ENCODE measurements around the gene WDR27.
"Not testable (repeated sequence)": the region's sequence is repeated elsewhere in the genome, so short reads cannot be mapped to it uniquely, and the experiment has no call there.

Gene WDR27

GRCh38 chr6:169479783-169480495, 221.9 kb downstream of the WDR27 start:
- no peaks in the 10 kb centered on the region for H3K4me1 Mint-ChIP-seq (ENCODE audit: low read depth)
- H3K36me3 Mint-ChIP-seq (ENCODE audit: low read depth) = peaks cover 10% of the 10 kb centered on the region
- no peaks in the 10 kb centered on the region for H3K27me3 Mint-ChIP-seq
- no peak overlapping the region for H3K4me3 Mint-ChIP-seq
- no peak overlapping the region for H3K27ac Mint-ChIP-seq
- H3K9me3 Mint-ChIP-seq = peaks cover 23% of the 10 kb centered on the region

- H3K27ac Mint-ChIP-seq = no peak overlapping the region
- no peak overlapping the region for H3K4me3 Mint-ChIP-seq
- H3K9me3 Mint-ChIP-seq = peaks cover 16% of the 10 kb centered on the region
- no peaks in the 10 kb centered on the region for H3K4me1 Mint-ChIP-seq (ENCODE audit: low read depth)
- peaks cover 6% of the 10 kb centered on the region for H3K36me3 Mint-ChIP-seq (ENCODE audit: low read depth)
- H3K27me3 Mint-ChIP-seq = no peaks in the 10 kb centered on the region
These were observed 227.5 kb downstream of the WDR27 start for GRCh38 chr6:169474362-169474761.

- Mint-ChIP-seq H3K27me3 (no peaks in the 10 kb centered on the region), H3K4me1 (ENCODE audit: low read depth) (no peaks in the 10 kb centered on the region), H3K4me3 (no peak overlapping the region), H3K27ac (no peak overlapping the region), H3K36me3 (ENCODE audit: low read depth) (peaks cover 10% of the 10 kb centered on the region), H3K9me3 (peaks cover 22% of the 10 kb centered on the region)
These were observed 228.2 kb downstream of the WDR27 start for GRCh38 chr6:169473663-169474062.

DNA sequence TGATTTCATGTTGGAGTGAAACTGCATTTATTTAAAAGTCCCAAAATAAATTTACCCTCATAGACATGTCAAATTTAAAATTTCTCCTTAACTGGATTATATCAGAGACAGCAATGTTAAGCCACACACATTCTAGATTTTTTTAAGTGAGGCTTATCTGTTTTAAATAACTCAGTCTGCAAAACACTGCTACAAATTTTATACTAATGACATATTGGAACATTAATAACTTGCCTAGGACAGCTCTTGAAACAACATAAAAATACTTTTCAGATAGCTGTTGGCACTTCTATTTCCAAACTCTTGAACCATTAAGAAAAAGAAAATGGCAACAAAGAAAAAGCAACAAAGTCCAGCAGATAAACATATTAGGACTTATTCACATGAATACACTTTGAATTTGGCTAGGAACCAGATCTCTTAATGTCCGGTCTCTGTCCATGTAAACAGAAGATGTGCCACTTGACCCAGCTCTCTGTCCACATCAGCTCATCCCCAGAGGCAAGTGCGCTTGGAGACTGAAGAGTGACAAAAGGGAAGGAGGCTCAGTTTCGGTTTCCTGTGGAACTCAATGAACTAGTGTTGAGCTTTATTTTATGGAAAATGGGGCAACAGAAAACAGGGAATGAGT, 228.9 kb downstream of the WDR27 start:
- Mint-ChIP-seq H3K27me3 (no peaks in the 10 kb centered on the region), H3K27ac (no peak overlapping the region), H3K36me3 (ENCODE audit: low read depth) (peaks cover 18% of the 10 kb centered on the region), H3K4me3 (no peak overlapping the region), H3K9me3 (peaks cover 24% of the 10 kb centered on the region), H3K4me1 (ENCODE audit: low read depth) (no peaks in the 10 kb centered on the region)

- Mint-ChIP-seq H3K4me3 (no peak overlapping the region), H3K36me3 (ENCODE audit: low read depth) (peaks cover 18% of the 10 kb centered on the region), H3K27ac (no peak overlapping the region), H3K9me3 (peaks cover 27% of the 10 kb centered on the region), H3K27me3 (no peaks in the 10 kb centered on the region), H3K4me1 (ENCODE audit: low read depth) (no peaks in the 10 kb centered on the region)
These were observed 231.0 kb downstream of the WDR27 start for GRCh38 chr6:169470790-169471189.

- Mint-ChIP-seq H3K36me3 (ENCODE audit: low read depth) (peaks cover 18% of the 10 kb centered on the region), H3K9me3 (peaks cover 27% of the 10 kb centered on the region), H3K27ac (no peak overlapping the region), H3K4me3 (no peak overlapping the region), H3K27me3 (no peaks in the 10 kb centered on the region), H3K4me1 (ENCODE audit: low read depth) (no peaks in the 10 kb centered on the region)
These were observed 232.8 kb downstream of the WDR27 start for GRCh38 chr6:169469028-169469427.

GRCh38 chr6:169467755-169468154, 234.1 kb downstream of the WDR27 start:
- H3K27me3 Mint-ChIP-seq; H3K4me1 Mint-ChIP-seq (ENCODE audit: low read depth); H3K4me3 Mint-ChIP-seq; H3K27ac Mint-ChIP-seq: not testable (repeated sequence)
- H3K36me3 Mint-ChIP-seq (ENCODE audit: low read depth) = peaks cover 18% of the 10 kb centered on the region
- H3K9me3 Mint-ChIP-seq = peaks cover 27% of the 10 kb centered on the region

- peaks cover 32% of the 10 kb centered on the region for H3K9me3 Mint-ChIP-seq
- H3K27me3 Mint-ChIP-seq; H3K4me3 Mint-ChIP-seq; H3K27ac Mint-ChIP-seq; H3K4me1 Mint-ChIP-seq (ENCODE audit: low read depth): not testable (repeated sequence)
- peaks cover 18% of the 10 kb centered on the region for H3K36me3 Mint-ChIP-seq (ENCODE audit: low read depth)
These were observed 235.6 kb downstream of the WDR27 start for GRCh38 chr6:169466256-169466655.

DNA sequence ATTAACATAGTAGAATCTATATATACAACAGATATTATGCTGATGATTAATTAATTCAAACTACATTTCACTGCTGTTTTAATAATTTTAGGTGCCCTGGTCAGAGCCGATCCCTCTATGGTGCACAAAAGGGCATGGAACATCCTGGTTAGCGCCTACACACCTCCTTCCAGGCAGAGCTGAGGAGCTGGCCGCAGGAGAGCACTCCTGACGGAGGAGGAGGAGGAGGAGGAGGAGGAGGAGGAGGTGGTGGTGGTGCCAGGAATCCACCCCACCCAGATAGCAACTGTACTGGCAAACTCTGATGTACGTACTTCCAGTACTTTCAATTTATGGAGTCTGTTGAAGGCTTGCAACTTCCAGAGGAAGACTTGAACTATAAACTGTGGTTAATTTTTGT, 244.1 kb downstream of the WDR27 start:
- H3K27me3 Mint-ChIP-seq = no peaks in the 10 kb centered on the region
- H3K4me3 Mint-ChIP-seq = no peak overlapping the region
- H3K36me3 Mint-ChIP-seq (ENCODE audit: low read depth) = peaks cover 8% of the 10 kb centered on the region
- H3K4me1 Mint-ChIP-seq (ENCODE audit: low read depth) = no peaks in the 10 kb centered on the region
- H3K27ac Mint-ChIP-seq = no peak overlapping the region
- H3K9me3 Mint-ChIP-seq = peaks cover 11% of the 10 kb centered on the region

- H3K4me3 Mint-ChIP-seq = no peak overlapping the region
- H3K9me3 Mint-ChIP-seq = peaks cover 11% of the 10 kb centered on the region
- H3K36me3 Mint-ChIP-seq (ENCODE audit: low read depth) = peaks cover 8% of the 10 kb centered on the region
- H3K27me3 Mint-ChIP-seq = no peaks in the 10 kb centered on the region
- H3K27ac Mint-ChIP-seq = no peak overlapping the region
- H3K4me1 Mint-ChIP-seq (ENCODE audit: low read depth) = no peaks in the 10 kb centered on the region
These were observed 245.0 kb downstream of the WDR27 start for GRCh38 chr6:169456840-169457239.

GRCh38 chr6:169455470-169455869, 246.4 kb downstream of the WDR27 start:
- Mint-ChIP-seq H3K36me3 (ENCODE audit: low read depth) (peaks cover 8% of the 10 kb centered on the region), H3K4me3 (no peak overlapping the region), H3K4me1 (ENCODE audit: low read depth) (no peaks in the 10 kb centered on the region), H3K27ac (no peak overlapping the region), H3K9me3 (peaks cover 5% of the 10 kb centered on the region), H3K27me3 (no peaks in the 10 kb centered on the region)

GRCh38 chr6:169454872-169455204, 247.0 kb downstream of the WDR27 start:
- Mint-ChIP-seq H3K27ac (no peak overlapping the region), H3K4me1 (ENCODE audit: low read depth) (no peaks in the 10 kb centered on the region), H3K36me3 (ENCODE audit: low read depth) (peaks cover 8% of the 10 kb centered on the region), H3K27me3 (no peaks in the 10 kb centered on the region), H3K4me3 (no peak overlapping the region), H3K9me3 (peaks cover 5% of the 10 kb centered on the region)

DNA sequence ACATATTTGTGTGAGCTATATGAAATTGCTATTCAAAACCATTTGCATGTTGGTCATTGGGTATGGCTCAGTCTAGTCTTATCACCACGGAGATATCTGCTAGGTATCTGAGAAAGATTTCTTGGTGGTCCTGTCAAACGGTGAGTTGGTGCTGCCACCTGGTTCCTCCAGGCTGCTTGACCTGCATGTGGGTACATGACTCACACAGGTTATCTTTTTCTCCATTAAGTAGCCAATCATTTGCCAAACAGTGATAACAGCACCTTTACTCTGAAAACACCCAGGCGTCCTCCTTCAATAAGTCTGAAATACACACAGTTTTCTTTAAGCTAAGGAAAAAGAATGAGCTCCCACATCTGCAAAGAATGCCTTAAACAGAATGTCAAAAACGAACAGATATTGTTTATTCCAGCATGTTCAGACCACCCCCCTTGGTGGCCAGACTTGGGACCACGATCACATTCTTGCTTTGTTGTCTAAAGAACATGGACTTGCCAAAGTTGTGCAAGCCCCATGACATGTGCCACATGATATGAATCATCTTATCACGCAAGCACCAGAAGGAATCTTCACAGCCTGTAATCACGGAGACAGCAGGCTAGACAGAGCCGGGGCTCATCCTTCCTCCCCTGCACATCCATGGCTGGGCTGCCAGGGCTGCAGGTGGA, 247.5 kb downstream of the WDR27 start:
- Mint-ChIP-seq H3K4me1 (ENCODE audit: low read depth) (no peaks in the 10 kb centered on the region), H3K4me3 (no peak overlapping the region), H3K27me3 (no peaks in the 10 kb centered on the region), H3K9me3 (peaks cover 5% of the 10 kb centered on the region), H3K27ac (no peak overlapping the region), H3K36me3 (ENCODE audit: low read depth) (peaks cover 7% of the 10 kb centered on the region)

- no peak overlapping the region for H3K4me3 Mint-ChIP-seq
- no peaks in the 10 kb centered on the region for H3K4me1 Mint-ChIP-seq (ENCODE audit: low read depth)
These were observed 248.8 kb downstream of the WDR27 start for GRCh38 chr6:169452869-169453620.

More at GRCh38 chr6:169452869-169453620, 248.8 kb downstream of the WDR27 start:
- Mint-ChIP-seq H3K9me3 (no peaks in the 10 kb centered on the region), H3K36me3 (ENCODE audit: low read depth) (no peaks in the 10 kb centered on the region), H3K27ac (no peak overlapping the region), H3K27me3 (no peaks in the 10 kb centered on the region)

Measured in stimulated activated naive CD8-positive, alpha-beta T cell treated with anti-CD3 and anti-CD28 coated beads, Interleukin-15, Interleukin-2, amounts not matched to agents 100 ng/mL and 50 ng/mL, for 24 hours (primary cell).